ENCODE data around the gene CDO1. TPM values are rescaled to one million over a fixed set of nuclear protein-coding genes. Genes with fewer than 3 reads are reported as not detected.

Gene CDO1
- total RNA-seq, 4 donors from 2014 or later: 1.2 to 10.7 (median 3.2) TPM

GRCh38 chr5:115820846-115821245 lies 4.4 kb upstream of the CDO1 start:
- H3K9me3 ChIP-seq: peaks cover 0 to under 1% (median 0%) of the 10 kb centered on the region in 4 donors
- peaks cover 0 to 10% (median 0%) of the 10 kb centered on the region in 4 donors for H3K4me1 ChIP-seq
- TF ChIP-seq, protein P1, sequence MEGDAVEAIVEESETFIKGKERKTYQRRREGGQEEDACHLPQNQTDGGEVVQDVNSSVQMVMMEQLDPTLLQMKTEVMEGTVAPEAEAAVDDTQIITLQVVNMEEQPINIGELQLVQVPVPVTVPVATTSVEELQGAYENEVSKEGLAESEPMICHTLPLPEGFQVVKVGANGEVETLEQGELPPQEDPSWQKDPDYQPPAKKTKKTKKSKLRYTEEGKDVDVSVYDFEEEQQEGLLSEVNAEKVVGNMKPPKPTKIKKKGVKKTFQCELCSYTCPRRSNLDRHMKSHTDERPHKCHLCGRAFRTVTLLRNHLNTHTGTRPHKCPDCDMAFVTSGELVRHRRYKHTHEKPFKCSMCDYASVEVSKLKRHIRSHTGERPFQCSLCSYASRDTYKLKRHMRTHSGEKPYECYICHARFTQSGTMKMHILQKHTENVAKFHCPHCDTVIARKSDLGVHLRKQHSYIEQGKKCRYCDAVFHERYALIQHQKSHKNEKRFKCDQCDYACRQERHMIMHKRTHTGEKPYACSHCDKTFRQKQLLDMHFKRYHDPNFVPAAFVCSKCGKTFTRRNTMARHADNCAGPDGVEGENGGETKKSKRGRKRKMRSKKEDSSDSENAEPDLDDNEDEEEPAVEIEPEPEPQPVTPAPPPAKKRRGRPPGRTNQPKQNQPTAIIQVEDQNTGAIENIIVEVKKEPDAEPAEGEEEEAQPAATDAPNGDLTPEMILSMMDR (IDR thresholded peaks at IDR 0.05): no peak
- no peak for TF ChIP-seq POLR2A (IDR thresholded peaks at IDR 0.05)

GRCh38 chr5:115818821-115819220 lies 2.4 kb upstream of the CDO1 start:
- Histone ChIP-seq H3K4me1 (peaks cover 0 to 14% (median 0%) of the 10 kb centered on the region in 4 donors), H3K36me3 (no peaks in the 10 kb centered on the region), H3K9me3 (no peaks in the 10 kb centered on the region), H3K27ac (no peak overlapping the region), H3K27me3 (peaks cover 0 to 17% of the 10 kb centered on the region in 2 donors), H3K4me3 (no peak overlapping the region)
- no peak for DNase-seq
- no peak for TF ChIP-seq POLR2A (IDR thresholded peaks at IDR 0.05)
- TF ChIP-seq, protein P1 (IDR thresholded peaks at IDR 0.05): no peak

More at GRCh38 chr5:115820846-115821245, 4.4 kb upstream of the CDO1 start:
- Histone ChIP-seq H3K4me3 (no peak overlapping the region), H3K36me3 (no peaks in the 10 kb centered on the region), H3K27me3 (peaks cover 0 to 9% of the 10 kb centered on the region in 2 donors), H3K27ac (no peak overlapping the region)
- no peak for DNase-seq

GRCh38 chr5:115817386-115817785 lies 927 bp upstream of the CDO1 start:
- no peaks in the 10 kb centered on the region for H3K9me3 ChIP-seq
- no peaks in the 10 kb centered on the region for H3K36me3 ChIP-seq
- peaks cover 0 to 14% (median 0%) of the 10 kb centered on the region in 4 donors for H3K4me1 ChIP-seq
- TF ChIP-seq POLR2A (IDR thresholded peaks at IDR 0.05): no peak
- TF ChIP-seq, protein P1 (IDR thresholded peaks at IDR 0.05): no peak
- H3K27ac ChIP-seq: no peak overlapping the region
- DNase-seq: no peak
- H3K4me3 ChIP-seq: no peak overlapping the region
- peaks cover 0 to 17% of the 10 kb centered on the region in 2 donors for H3K27me3 ChIP-seq

DNA sequence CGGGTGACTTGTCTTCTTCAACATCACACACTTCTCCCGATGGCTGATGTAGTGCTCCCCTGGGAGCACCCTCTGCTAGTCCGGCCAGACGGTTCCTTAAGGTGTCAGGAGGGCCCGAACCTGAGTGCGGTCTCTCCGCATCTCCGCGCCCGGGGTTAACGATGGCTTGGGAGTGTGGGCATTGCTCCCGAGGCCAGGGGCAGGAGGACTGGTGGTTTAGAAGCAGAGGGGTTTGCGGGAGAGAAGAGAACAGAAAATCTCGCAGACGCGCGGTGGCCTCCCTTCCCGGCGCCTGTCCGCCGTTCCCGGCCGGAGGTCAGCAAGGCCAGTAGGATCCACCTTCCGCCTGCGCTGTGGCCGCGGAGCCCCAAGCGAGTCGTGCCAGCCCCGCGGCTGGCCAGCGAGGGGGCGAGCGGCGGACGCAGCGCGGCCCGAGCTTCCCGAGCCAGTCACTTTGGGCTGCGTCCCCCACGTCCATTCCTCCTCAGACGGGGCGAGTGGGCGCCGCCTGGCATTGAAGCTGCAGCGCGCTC lies 700 bp downstream of the CDO1 start:
- TF ChIP-seq, protein P1 (IDR thresholded peaks at IDR 0.05): no peak
- no peak for TF ChIP-seq POLR2A (IDR thresholded peaks at IDR 0.05)
- peak overlapping the region in 1 of 4 donors; percentile 39 for H3K27ac ChIP-seq
- no peaks in the 10 kb centered on the region for H3K9me3 ChIP-seq
- no peak for DNase-seq
- peaks cover 0 to 17% of the 10 kb centered on the region in 2 donors for H3K27me3 ChIP-seq
- no peaks in the 10 kb centered on the region for H3K36me3 ChIP-seq
- H3K4me1 ChIP-seq: peaks cover 0 to 14% (median 0%) of the 10 kb centered on the region in 4 donors
- peak overlapping the region; percentile 25 to 54 (median 46) for H3K4me3 ChIP-seq

- peak overlapping the region in 3 of 4 donors; percentile 25 to 54 (median 49) for H3K4me3 ChIP-seq
- H3K27ac ChIP-seq: no peak overlapping the region
- H3K36me3 ChIP-seq: no peaks in the 10 kb centered on the region
- DNase-seq: no peak
- peaks cover 0 to 17% of the 10 kb centered on the region in 2 donors for H3K27me3 ChIP-seq
- TF ChIP-seq, protein P1 (IDR thresholded peaks at IDR 0.05): no peak
- no peak for TF ChIP-seq POLR2A (IDR thresholded peaks at IDR 0.05)
- H3K4me1 ChIP-seq: peaks cover 0 to 14% (median 0%) of the 10 kb centered on the region in 4 donors
- H3K9me3 ChIP-seq: no peaks in the 10 kb centered on the region
These were observed 1.3 kb downstream of the CDO1 start for GRCh38 chr5:115815006-115815692.

All from Peyer's patch (tissue), 4 donors.